SK-N-SH (cell line): ENCODE measurements around the gene TMEM106B.

Source experiments
- CTCF ChIP-seq: fragments of 200-600 bp; sonication (generic); IDR thresholded peaks from 2 replicates; pipeline ENCODE4 v1.6.1; 2017; ENCODE audit warnings: antibody characterized with exemption, mild to moderate bottlenecking, moderate library complexity
- EP300 ChIP-seq, 2 experiments: IDR thresholded peaks; 2 replicates each; pipeline versions ENCODE4 v1.4.0 to v1.6.1; 2012; ENCODE audit warnings: borderline replicate concordance in 1 of 2, low read depth in 1 of 2, low read length in 1 of 2
- FOXM1 ChIP-seq: IDR thresholded peaks from 2 replicates; pipeline ENCODE4 v1.4.0; 2012; ENCODE audit warnings: low read depth, mild to moderate bottlenecking
- GABPA ChIP-seq: IDR thresholded peaks from 2 replicates; pipeline ENCODE4 v1.4.0; 2012; ENCODE audit warnings: low read depth, mild to moderate bottlenecking
- RAD21 ChIP-seq: IDR thresholded peaks from 2 replicates; pipeline ENCODE4 v1.6.1; 2012; ENCODE audit warnings: mild to moderate bottlenecking, low read length
- REST ChIP-seq: IDR thresholded peaks from 2 replicates; pipeline ENCODE4 v1.6.1; 2012; ENCODE audit warnings: mild to moderate bottlenecking, low read depth, low read length, moderate library complexity
- SMC3 ChIP-seq: IDR thresholded peaks from 2 replicates; pipeline ENCODE4 v1.6.1; 2012; ENCODE audit warnings: low read depth, low read length, improper control_type of control experiment
- TAF1 ChIP-seq: IDR thresholded peaks from 2 replicates; pipeline ENCODE4 v1.6.1; 2012; ENCODE audit warnings: low read depth, mild to moderate bottlenecking, low read length, moderate library complexity, borderline replicate concordance
- ZBTB33 ChIP-seq: IDR thresholded peaks from 2 replicates; pipeline ENCODE4 v1.4.0; 2012; ENCODE audit warnings: low read depth, borderline replicate concordance

- TF ChIP-seq GABPA (no peak), CTCF (no peak), FOXM1 (no peak), RAD21 (no peak; the same call in 1 of the 2 replicates), SMC3 (no peak), EP300 (IDR thresholded peaks at IDR 0.05; ENCODE audit: borderline replicate concordance in 1 of 2, low read depth in 1 of 2, low read length in 1 of 2) (no peak), TAF1 (no peak), REST (no peak), ZBTB33 (no peak)
These were observed 804 bp downstream of the TMEM106B start for GRCh38 chr7:12211711-12212485.
